Measurements from ENCODE around the gene TRAF6. TPM values are rescaled to one million over a fixed set of nuclear protein-coding genes. Genes with fewer than 3 reads are reported as not detected.

TRAF6 gene
- total RNA-seq, 2 donors from 2014 or later = 7.5 to 9.2 TPM

DNA sequence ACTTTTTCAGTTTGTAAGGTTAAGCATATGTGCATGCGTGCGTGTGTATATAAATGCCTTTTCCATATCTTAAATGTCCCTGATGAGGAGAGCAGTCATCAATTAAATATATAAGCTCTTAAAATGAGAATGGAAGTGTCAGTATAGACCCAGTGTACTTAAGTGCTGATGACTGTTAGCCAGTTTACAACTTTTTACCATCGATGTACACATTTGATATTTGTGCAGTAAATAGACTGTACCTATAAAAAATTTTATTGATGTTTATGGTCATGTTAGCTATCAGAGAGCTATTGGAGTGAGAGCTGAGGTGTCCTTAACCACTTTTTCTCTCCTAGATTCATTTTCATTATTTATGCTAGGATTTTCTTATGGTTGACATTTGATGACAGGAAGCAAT is 45.4 kb downstream of the TRAF6 start:
- H3K4me1 ChIP-seq = peaks cover 3% of the 10 kb centered on the region
- no peaks in the 10 kb centered on the region for H3K9me3 ChIP-seq
- no peaks in the 10 kb centered on the region for H3K36me3 ChIP-seq (replicated peaks in 1 of 2; ENCODE audit: insufficient read depth in 1 of 2, low read depth in 2 of 2)
- 65 to 75% methylated on average over 3 of the region's 3 CpGs for WGBS, 2 donors
- DNase-seq (no peak), ATAC-seq (no peak)
- H3K27me3 ChIP-seq = no peaks in the 10 kb centered on the region
- H3K4me3 ChIP-seq = no peak overlapping the region
- TF ChIP-seq POLR2A (IDR thresholded peaks at IDR 0.05) = no peak
- H3K27ac ChIP-seq = no peak overlapping the region
- intact Hi-C loops (cut with DNase I) = loop anchor here (10.0 kb wide), 1 partner anchor 170 kb away; the partner anchor contains the start of gene PRR5L

DNA sequence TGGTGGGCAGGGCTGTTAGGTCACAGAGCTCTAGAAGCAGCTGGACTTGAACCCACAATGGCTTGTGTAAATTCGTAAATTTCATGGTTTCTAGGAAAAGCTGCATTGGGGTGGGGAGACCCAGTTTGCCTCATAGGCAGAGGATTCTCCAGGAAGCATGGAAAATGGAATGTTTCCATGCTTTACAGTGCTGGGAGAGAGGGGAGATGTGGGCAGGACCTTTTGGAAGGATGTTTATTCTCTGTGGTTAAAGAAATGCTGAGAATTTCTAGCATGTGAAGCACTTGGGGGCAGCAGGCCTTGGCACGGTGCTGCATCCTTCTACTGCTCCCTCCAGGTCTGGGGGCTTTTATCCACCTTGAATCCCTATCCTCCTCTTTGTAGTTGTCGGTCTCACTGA is 46.3 kb downstream of the TRAF6 start:
- Histone ChIP-seq H3K9me3 (no peaks in the 10 kb centered on the region), H3K4me3 (no peak overlapping the region), H3K27me3 (no peaks in the 10 kb centered on the region), H3K27ac (no peak overlapping the region), H3K36me3 (replicated peaks in 1 of 2; ENCODE audit: insufficient read depth in 1 of 2, low read depth in 2 of 2) (no peaks in the 10 kb centered on the region), H3K4me1 (no peaks in the 10 kb centered on the region)
- TF ChIP-seq, protein P1, sequence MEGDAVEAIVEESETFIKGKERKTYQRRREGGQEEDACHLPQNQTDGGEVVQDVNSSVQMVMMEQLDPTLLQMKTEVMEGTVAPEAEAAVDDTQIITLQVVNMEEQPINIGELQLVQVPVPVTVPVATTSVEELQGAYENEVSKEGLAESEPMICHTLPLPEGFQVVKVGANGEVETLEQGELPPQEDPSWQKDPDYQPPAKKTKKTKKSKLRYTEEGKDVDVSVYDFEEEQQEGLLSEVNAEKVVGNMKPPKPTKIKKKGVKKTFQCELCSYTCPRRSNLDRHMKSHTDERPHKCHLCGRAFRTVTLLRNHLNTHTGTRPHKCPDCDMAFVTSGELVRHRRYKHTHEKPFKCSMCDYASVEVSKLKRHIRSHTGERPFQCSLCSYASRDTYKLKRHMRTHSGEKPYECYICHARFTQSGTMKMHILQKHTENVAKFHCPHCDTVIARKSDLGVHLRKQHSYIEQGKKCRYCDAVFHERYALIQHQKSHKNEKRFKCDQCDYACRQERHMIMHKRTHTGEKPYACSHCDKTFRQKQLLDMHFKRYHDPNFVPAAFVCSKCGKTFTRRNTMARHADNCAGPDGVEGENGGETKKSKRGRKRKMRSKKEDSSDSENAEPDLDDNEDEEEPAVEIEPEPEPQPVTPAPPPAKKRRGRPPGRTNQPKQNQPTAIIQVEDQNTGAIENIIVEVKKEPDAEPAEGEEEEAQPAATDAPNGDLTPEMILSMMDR (IDR thresholded peaks at IDR 0.05) = no peak
- TF ChIP-seq POLR2A (IDR thresholded peaks at IDR 0.05) = no peak
- no peak for ATAC-seq
- no peak for DNase-seq
- 52 to 61% methylated on average over 3 of the region's 3 CpGs for WGBS, 2 donors
- intact Hi-C loops (cut with DNase I) = loop anchor here (10.0 kb wide), 1 partner anchor 169 kb away; the partner anchor contains the start of gene PRR5L

DNA sequence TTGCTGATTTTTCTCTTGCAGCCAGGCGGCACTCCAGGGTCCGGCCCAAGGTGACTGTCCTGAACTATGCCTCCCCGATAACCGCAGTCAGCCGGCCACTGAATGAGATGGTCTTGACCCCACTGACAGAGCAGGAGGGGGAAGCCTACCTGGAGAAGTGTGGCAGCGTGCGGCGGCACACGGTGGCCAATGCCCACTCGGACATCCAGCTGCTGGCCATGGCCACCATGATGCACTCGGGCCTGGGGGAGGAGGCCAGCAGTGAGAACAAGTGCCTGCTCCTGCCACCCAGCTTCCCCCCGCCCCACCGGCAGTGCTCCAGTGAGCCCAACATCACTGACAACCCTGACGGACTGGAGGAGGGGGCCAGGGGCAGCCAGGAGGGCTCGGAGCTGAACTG is 47.8 kb downstream of the TRAF6 start:
- ATAC-seq = no peak
- no peaks in the 10 kb centered on the region for H3K36me3 ChIP-seq (replicated peaks in 1 of 2; ENCODE audit: insufficient read depth in 1 of 2, low read depth in 2 of 2)
- DNase-seq = no peak
- no peaks in the 10 kb centered on the region for H3K27me3 ChIP-seq
- H3K4me1 ChIP-seq = no peaks in the 10 kb centered on the region
- H3K27ac ChIP-seq = no peak overlapping the region
- H3K9me3 ChIP-seq = no peaks in the 10 kb centered on the region
- TF ChIP-seq, protein P1 (IDR thresholded peaks at IDR 0.05) = no peak
- intact Hi-C loops (cut with DNase I) = loop anchor here (10.0 kb wide), 1 partner anchor 168 kb away; the partner anchor contains the start of gene PRR5L
- no peak overlapping the region for H3K4me3 ChIP-seq
- 85 to 96% methylated on average over 10 to 11 of the region's 15 CpGs for WGBS, 2 donors

DNA sequence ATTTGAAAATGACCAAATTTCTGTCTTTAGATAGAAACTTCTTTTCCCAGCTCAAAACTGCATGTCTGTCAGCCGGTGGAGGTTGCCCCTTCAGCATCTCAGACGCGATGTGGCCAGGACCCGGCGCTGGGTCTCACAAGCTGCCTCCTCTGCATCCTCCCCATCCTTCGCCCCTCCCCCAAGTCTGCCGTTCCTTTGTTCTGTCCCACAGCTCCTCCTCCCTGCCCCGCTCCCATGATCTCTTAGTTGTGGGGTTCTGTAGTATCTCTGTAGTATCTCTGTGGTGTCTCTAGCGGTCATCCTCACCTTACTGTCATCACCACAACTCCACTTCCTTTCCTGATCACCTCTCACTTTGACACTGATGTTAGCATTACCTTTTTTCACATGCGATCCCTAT is 49.9 kb downstream of the TRAF6 start:
- Histone ChIP-seq H3K9me3 (no peaks in the 10 kb centered on the region), H3K27me3 (no peaks in the 10 kb centered on the region), H3K4me3 (no peak overlapping the region), H3K27ac (no peak overlapping the region), H3K4me1 (no peaks in the 10 kb centered on the region), H3K36me3 (replicated peaks in 1 of 2; ENCODE audit: insufficient read depth in 1 of 2, low read depth in 2 of 2) (no peaks in the 10 kb centered on the region)
- ATAC-seq (no peak), DNase-seq (no peak)
- intact Hi-C loops (cut with DNase I) = loop anchor here (10.0 kb wide), 1 partner anchor 165 kb away; the partner anchor contains the start of gene PRR5L
- TF ChIP-seq, protein P1 (IDR thresholded peaks at IDR 0.05) = no peak
- TF ChIP-seq POLR2A (IDR thresholded peaks at IDR 0.05) = no peak
- WGBS, 2 donors = 52 to 62% methylated on average over 10 of the region's 10 CpGs

DNA sequence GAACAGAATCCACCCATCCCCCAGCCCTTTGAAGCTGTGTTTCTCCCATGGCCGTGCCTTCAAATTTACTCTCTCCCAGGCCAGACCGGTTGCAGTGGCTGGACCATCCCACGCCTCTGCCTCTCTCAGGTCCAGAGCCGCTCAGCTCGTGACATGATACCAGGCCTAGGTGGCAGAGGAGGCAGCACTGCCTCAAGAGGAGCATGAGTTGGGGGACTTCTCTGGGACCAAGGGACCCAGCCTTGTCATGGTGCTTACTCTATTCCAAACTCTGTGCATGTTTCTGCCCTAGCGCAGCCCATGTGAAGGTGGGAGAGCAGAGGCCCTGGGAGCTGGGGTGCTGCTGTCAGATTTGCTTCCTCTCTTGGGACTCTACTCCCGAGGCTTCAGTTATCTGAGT is 51.0 kb downstream of the TRAF6 start:
- Histone ChIP-seq H3K27me3 (no peaks in the 10 kb centered on the region), H3K4me3 (no peak overlapping the region), H3K27ac (no peak overlapping the region), H3K4me1 (no peaks in the 10 kb centered on the region), H3K36me3 (replicated peaks in 1 of 2; ENCODE audit: insufficient read depth in 1 of 2, low read depth in 2 of 2) (no peaks in the 10 kb centered on the region), H3K9me3 (no peaks in the 10 kb centered on the region)
- intact Hi-C loops (cut with DNase I) = no loop called here
- TF ChIP-seq, protein P1 (IDR thresholded peaks at IDR 0.05) = no peak
- TF ChIP-seq POLR2A (IDR thresholded peaks at IDR 0.05) = no peak
- DNase-seq (no peak), ATAC-seq (no peak)
- 76 to 87% methylated on average over 6 to 7 of the region's 7 CpGs for WGBS, 2 donors

Measured in body of pancreas (tissue), 4 donors.